Measurements from ENCODE around the gene CFAP61.

CFAP61 gene

GRCh38 chr20:20134941-20135575, 82.7 kb downstream of the CFAP61 start:
- Histone ChIP-seq H2AFZ (ENCODE audit: low read length) (no peak overlapping the region), H3K4me3 (ENCODE audit: low read length, poor library complexity, severe bottlenecking) (no peak overlapping the region), H3F3A (ENCODE audit: low read depth) (no peaks in the 10 kb centered on the region), H3K9me2 (replicated peaks; ENCODE audit: low read depth, low read length) (no peaks in the 10 kb centered on the region), H3K4me1 (ENCODE audit: insufficient read depth, low read length, poor library complexity, severe bottlenecking) (no peaks in the 10 kb centered on the region), H3K9ac (ENCODE audit: low read depth, low read length, poor library complexity, severe bottlenecking) (no peak overlapping the region), H4K20me1 (ENCODE audit: insufficient read depth, low read length, poor library complexity, severe bottlenecking) (no peaks in the 10 kb centered on the region), H3K79me2 (ENCODE audit: insufficient read depth, low read length) (no peaks in the 10 kb centered on the region), H3K27me3 (ENCODE audit: insufficient read depth, low read length, poor library complexity, severe bottlenecking) (no peaks in the 10 kb centered on the region), H3K36me3 (ENCODE audit: insufficient read depth, low read length) (no peaks in the 10 kb centered on the region), H3K9me3 (ENCODE audit: insufficient read depth, low read depth, low read length) (peaks cover 4% of the 10 kb centered on the region; the same call in 1 of the 2 replicates), H3K4me2 (ENCODE audit: low read depth, low read length, poor library complexity, severe bottlenecking) (no peak overlapping the region)
- TF ChIP-seq EZH2phosphoT487 (IDR thresholded peaks at IDR 0.05; ENCODE audit: borderline replicate concordance): no peak

GRCh38 chr20:20136313-20136712, 84.0 kb downstream of the CFAP61 start:
- no peaks in the 10 kb centered on the region for H3K27me3 ChIP-seq (ENCODE audit: insufficient read depth, low read length, poor library complexity, severe bottlenecking)
- no peak overlapping the region for H3K9ac ChIP-seq (ENCODE audit: low read depth, low read length, poor library complexity, severe bottlenecking)

GRCh38 chr20:20137851-20138250, 85.5 kb downstream of the CFAP61 start:
- TF ChIP-seq EZH2phosphoT487 (IDR thresholded peaks at IDR 0.05; ENCODE audit: borderline replicate concordance) (no peak), CTCF (conservative IDR thresholded peaks at IDR 0.05; ENCODE audit: low read length) (no peak)
- no peak overlapping the region for H3K4me2 ChIP-seq (ENCODE audit: low read depth, low read length, poor library complexity, severe bottlenecking)
- no peaks in the 10 kb centered on the region for H3K9me2 ChIP-seq (replicated peaks; ENCODE audit: low read depth, low read length)

More at GRCh38 chr20:20136313-20136712, 84.0 kb downstream of the CFAP61 start:
- Histone ChIP-seq H3K9me2 (replicated peaks; ENCODE audit: low read depth, low read length) (no peaks in the 10 kb centered on the region), H3K9me3 (ENCODE audit: insufficient read depth, low read depth, low read length) (no peaks in the 10 kb centered on the region), H2AFZ (ENCODE audit: low read length) (no peak overlapping the region), H3F3A (ENCODE audit: low read depth) (no peaks in the 10 kb centered on the region), H3K4me1 (ENCODE audit: insufficient read depth, low read length, poor library complexity, severe bottlenecking) (no peaks in the 10 kb centered on the region), H3K4me2 (ENCODE audit: low read depth, low read length, poor library complexity, severe bottlenecking) (no peak overlapping the region), H4K20me1 (ENCODE audit: insufficient read depth, low read length, poor library complexity, severe bottlenecking) (no peaks in the 10 kb centered on the region), H3K36me3 (ENCODE audit: insufficient read depth, low read length) (no peaks in the 10 kb centered on the region), H3K4me3 (ENCODE audit: low read length, poor library complexity, severe bottlenecking) (no peak overlapping the region), H3K79me2 (ENCODE audit: insufficient read depth, low read length) (no peaks in the 10 kb centered on the region)
- TF ChIP-seq EZH2phosphoT487 (IDR thresholded peaks at IDR 0.05; ENCODE audit: borderline replicate concordance): no peak
- no peak for TF ChIP-seq CTCF (conservative IDR thresholded peaks at IDR 0.05; ENCODE audit: low read length)

More at GRCh38 chr20:20137851-20138250, 85.5 kb downstream of the CFAP61 start:
- Histone ChIP-seq H2AFZ (ENCODE audit: low read length) (no peak overlapping the region), H3K27me3 (ENCODE audit: insufficient read depth, low read length, poor library complexity, severe bottlenecking) (no peaks in the 10 kb centered on the region), H3K4me1 (ENCODE audit: insufficient read depth, low read length, poor library complexity, severe bottlenecking) (no peaks in the 10 kb centered on the region), H4K20me1 (ENCODE audit: insufficient read depth, low read length, poor library complexity, severe bottlenecking) (no peaks in the 10 kb centered on the region), H3K36me3 (ENCODE audit: insufficient read depth, low read length) (no peaks in the 10 kb centered on the region), H3K9me3 (ENCODE audit: insufficient read depth, low read depth, low read length) (no peaks in the 10 kb centered on the region), H3F3A (ENCODE audit: low read depth) (no peaks in the 10 kb centered on the region), H3K4me3 (ENCODE audit: low read length, poor library complexity, severe bottlenecking) (no peak overlapping the region), H3K79me2 (ENCODE audit: insufficient read depth, low read length) (no peaks in the 10 kb centered on the region), H3K9ac (ENCODE audit: low read depth, low read length, poor library complexity, severe bottlenecking) (no peak overlapping the region)

Measured in Loucy (cell line).